Activated CD8-positive, alpha-beta T cell treated with anti-CD3 and anti-CD28 coated beads, Interleukin-2, amount 10 ng/mL, durations not matched to agents 7 days and 5 days (primary cell): ENCODE data around the gene TMEM242. TPM values are rescaled to one million over a fixed set of nuclear protein-coding genes. Genes with fewer than 3 reads are reported as not detected.

Experiments
- ATAC-seq: fragments of 150-1000 bp; cut with Tn5 transposase; one replicate; pipeline ENCODE4 v1.10.0; 2021; ENCODE audit warnings: moderate library complexity
- CTCF ChIA-PET: fragments of 350-600 bp; sonication (Branson Sonifier 250); formaldehyde crosslinking; loops from one replicate; lab custom pipeline; 2021; ENCODE audit warnings: antibody characterized with exemption; lab: Charles Lee
- POLR2A ChIA-PET: fragments of 350-600 bp; sonication (Branson Sonifier 250); formaldehyde crosslinking; loops from one replicate; lab custom pipeline; 2021; ENCODE audit warnings: antibody characterized with exemption; lab: Charles Lee
- DNase-seq: peaks from one replicate; pipeline ENCODE4 v3.0.0-alpha.2; 2020
- H3K27ac Mint-ChIP-seq: one replicate; pipeline ENCODE4 v1.8.0; 2021; ENCODE audit warnings: mild to moderate bottlenecking, mixed read lengths
- H3K27me3 Mint-ChIP-seq: one replicate; pipeline ENCODE4 v1.8.0; 2021; ENCODE audit warnings: low read depth, mixed read lengths
- H3K36me3 Mint-ChIP-seq: one replicate; pipeline ENCODE4 v1.8.0; 2021; ENCODE audit warnings: low read depth, mixed read lengths
- H3K4me1 Mint-ChIP-seq: one replicate; pipeline ENCODE4 v1.8.0; 2021; ENCODE audit warnings: low read depth, mixed read lengths
- H3K4me3 Mint-ChIP-seq: one replicate; pipeline ENCODE4 v1.8.0; 2021; ENCODE audit warnings: mild to moderate bottlenecking, mixed read lengths
- H3K9me3 Mint-ChIP-seq: one replicate; pipeline ENCODE4 v1.8.0; 2022; ENCODE audit warnings: mixed read lengths; ENCODE audit not compliant: insufficient read depth
- total RNA-seq, 2 experiments: library from RNA; stranded (reverse); gene quantifications; one replicate each; pipeline ENCODE4 v1.2.3, GENCODE V29; 2021

Gene TMEM242
- total RNA-seq, 2 experiments from 2014 or later, result 9.1 to 9.5 TPM

- CTCF ChIA-PET, result no interaction called here
- Mint-ChIP-seq H3K27ac (no peak overlapping the region), H3K4me1 (peaks cover 5% of the 10 kb centered on the region), H3K4me3 (no peak overlapping the region), H3K36me3 (no peaks in the 10 kb centered on the region), H3K9me3 (peaks cover 7% of the 10 kb centered on the region), H3K27me3 (peaks cover 15% of the 10 kb centered on the region)
- no peak for DNase-seq
- POLR2A ChIA-PET, result no interaction called here
- ATAC-seq, result no peak
Observed at GRCh38 chr6:157246048-157246630, 77.2 kb downstream of the TMEM242 start.

DNA sequence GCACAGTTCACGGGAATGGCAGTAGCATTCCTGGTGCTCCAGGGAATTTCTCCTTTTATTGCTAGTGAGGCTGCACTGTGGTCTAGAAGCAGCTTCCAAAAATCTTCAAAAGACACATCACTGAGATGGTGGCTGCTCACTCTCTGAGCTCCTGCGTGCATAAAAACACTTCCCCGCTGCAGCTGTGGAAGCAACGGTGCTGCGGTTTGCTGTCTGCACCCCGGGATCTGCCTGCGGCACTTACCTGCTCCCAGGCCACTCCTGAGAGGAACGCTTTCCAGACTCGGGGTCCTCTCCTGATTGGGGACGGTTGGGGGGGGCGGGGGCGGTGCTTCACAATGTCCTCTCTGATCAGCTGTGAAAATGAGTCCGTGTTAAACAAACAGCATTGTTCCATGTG, 77.9 kb downstream of the TMEM242 start:
- ATAC-seq, result no peak
- CTCF ChIA-PET, result no interaction called here
- POLR2A ChIA-PET, result interaction anchor here (0.6 kb wide), 1 partner anchor 9 kb away, joined by 3 read pairs; no protein-coding TSS in a partner anchor
- H3K4me1 Mint-ChIP-seq, result peaks cover 7% of the 10 kb centered on the region
- H3K27me3 Mint-ChIP-seq, result peaks cover 13% of the 10 kb centered on the region
- no peak overlapping the region for H3K27ac Mint-ChIP-seq
- no peak overlapping the region for H3K4me3 Mint-ChIP-seq
- H3K9me3 Mint-ChIP-seq, result peaks cover 7% of the 10 kb centered on the region
- no peaks in the 10 kb centered on the region for H3K36me3 Mint-ChIP-seq
- no peak for DNase-seq

DNA sequence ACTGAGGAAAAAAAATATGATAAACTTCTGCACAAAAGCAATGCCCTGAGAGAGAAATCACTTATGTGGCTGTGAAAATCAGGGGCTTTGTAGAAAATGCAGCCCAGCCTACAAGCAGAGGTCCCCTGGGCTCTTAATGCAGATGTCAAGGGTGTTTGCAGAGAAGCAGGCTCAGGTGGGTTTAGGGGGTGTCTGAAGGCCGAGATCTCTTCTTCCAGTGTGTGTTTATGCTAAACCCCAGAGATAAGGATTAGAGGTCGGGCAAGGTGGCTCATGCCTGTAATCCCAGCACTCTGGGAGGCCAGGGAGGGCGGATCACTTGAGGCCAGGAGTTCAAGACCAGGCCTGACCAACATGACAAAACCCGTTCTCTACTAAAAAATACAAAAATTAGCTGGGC, 78.5 kb downstream of the TMEM242 start:
- Mint-ChIP-seq H3K36me3 (no peaks in the 10 kb centered on the region), H3K27me3 (peaks cover 15% of the 10 kb centered on the region), H3K4me1 (peaks cover 11% of the 10 kb centered on the region), H3K4me3 (no peak overlapping the region), H3K27ac (no peak overlapping the region), H3K9me3 (peaks cover 7% of the 10 kb centered on the region)
- CTCF ChIA-PET, result no interaction called here
- ATAC-seq, result no peak
- no peak for DNase-seq
- POLR2A ChIA-PET, result interaction anchor here (0.7 kb wide), 1 partner anchor 14 kb away, joined by 4 read pairs; no protein-coding TSS in a partner anchor

DNA sequence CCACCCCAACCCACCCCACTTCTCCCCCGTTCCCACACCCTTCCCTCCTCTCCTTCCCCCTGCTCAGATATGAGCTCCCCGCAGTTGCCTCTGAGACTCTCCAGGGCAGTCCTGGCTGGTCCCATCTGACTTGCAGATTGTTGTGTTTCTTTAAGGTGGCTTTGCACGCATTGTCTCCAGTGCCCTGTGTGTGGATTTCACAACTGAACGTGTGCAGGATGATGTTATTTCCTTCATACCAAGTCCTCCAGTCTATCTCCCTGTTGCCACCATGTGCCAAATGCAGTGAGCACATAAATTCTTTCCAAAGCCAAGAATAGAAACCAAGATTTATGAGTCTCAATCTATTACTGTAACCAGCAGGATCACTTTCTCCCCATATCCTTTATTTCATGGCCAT, 79.1 kb downstream of the TMEM242 start:
- Mint-ChIP-seq H3K27me3 (peaks cover 19% of the 10 kb centered on the region), H3K36me3 (no peaks in the 10 kb centered on the region), H3K9me3 (peaks cover 7% of the 10 kb centered on the region), H3K4me1 (peaks cover 11% of the 10 kb centered on the region), H3K27ac (no peak overlapping the region), H3K4me3 (no peak overlapping the region)
- ChIA-PET POLR2A (no interaction called here), CTCF (no interaction called here)
- DNase-seq (no peak), ATAC-seq (no peak)

DNA sequence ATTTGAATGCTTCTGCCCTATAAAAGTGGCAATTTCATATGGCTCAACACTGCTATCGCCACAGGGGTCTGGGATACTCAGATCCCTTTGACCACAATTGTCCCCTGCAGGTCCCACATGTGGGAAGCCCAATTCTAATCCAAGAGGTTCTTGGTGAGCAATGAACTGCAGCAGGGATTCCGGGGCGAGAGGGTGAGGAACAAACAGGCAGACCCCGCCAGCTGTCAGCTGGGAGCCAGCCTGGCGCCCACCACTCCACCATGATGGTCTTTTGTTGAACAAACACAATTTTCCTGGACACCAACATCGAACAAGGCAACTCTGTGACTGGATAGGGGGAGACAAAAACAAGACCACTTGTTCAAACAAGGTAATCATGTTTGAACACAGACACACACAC, 80.5 kb downstream of the TMEM242 start:
- CTCF ChIA-PET, result no interaction called here
- Mint-ChIP-seq H3K27me3 (peaks cover 26% of the 10 kb centered on the region), H3K4me3 (no peak overlapping the region), H3K4me1 (peaks cover 11% of the 10 kb centered on the region), H3K36me3 (no peaks in the 10 kb centered on the region), H3K9me3 (no peaks in the 10 kb centered on the region), H3K27ac (no peak overlapping the region)
- ATAC-seq, result no peak
- POLR2A ChIA-PET, result no interaction called here
- no peak for DNase-seq

GRCh38 chr6:157240960-157241311, 82.4 kb downstream of the TMEM242 start:
- ATAC-seq (no peak), DNase-seq (no peak)
- ChIA-PET POLR2A (no interaction called here), CTCF (no interaction called here)
- Mint-ChIP-seq H3K4me3 (no peak overlapping the region), H3K27ac (no peak overlapping the region), H3K36me3 (no peaks in the 10 kb centered on the region), H3K27me3 (peaks cover 36% of the 10 kb centered on the region), H3K4me1 (peaks cover 16% of the 10 kb centered on the region), H3K9me3 (no peaks in the 10 kb centered on the region)

DNA sequence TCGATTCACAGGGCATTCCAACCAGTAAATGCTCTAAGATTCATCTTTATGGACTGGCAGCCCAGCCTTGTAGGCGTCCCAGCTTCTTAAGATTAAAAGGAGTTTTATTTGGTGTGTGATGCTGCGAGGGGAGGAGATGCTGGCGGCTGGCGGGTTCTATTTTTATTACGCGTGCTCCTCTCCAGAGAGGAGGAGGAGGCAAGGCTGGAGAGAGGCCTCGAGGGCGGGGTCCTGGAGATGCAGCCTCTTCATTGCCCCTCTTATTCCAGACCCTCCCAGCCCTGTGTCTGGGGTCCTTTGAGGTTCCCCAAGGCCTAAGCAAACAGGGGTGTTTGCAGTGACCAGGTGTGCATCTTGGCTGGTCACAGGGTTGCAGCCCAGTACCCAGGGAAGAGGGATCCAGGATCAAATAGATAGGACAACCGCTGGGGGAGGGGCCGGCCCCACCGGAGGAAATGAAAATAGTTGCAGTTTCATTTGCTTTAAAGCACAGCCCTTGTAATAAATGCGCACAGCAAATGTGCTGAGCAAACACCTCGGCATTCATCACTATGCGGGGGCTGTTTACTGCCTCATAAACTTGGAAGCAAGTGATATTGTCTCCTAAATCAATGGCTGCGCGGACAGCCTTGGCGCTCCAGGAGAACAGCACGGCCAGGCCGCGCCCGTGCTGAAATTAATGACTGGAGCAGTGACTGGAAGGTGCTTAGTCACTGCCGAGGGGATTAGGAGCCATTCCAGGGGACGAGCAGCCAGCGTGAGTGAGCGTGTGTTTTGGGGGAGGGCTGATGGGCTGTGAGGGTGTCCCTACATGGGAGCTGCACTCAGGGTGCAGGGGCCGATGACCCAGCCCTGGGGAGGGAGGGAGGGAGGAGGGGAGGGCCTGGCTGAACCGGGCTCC, 83.0 kb downstream of the TMEM242 start:
- peak overlapping the region; percentile 37 for H3K4me3 Mint-ChIP-seq
- POLR2A ChIA-PET, result no interaction called here

DNA sequence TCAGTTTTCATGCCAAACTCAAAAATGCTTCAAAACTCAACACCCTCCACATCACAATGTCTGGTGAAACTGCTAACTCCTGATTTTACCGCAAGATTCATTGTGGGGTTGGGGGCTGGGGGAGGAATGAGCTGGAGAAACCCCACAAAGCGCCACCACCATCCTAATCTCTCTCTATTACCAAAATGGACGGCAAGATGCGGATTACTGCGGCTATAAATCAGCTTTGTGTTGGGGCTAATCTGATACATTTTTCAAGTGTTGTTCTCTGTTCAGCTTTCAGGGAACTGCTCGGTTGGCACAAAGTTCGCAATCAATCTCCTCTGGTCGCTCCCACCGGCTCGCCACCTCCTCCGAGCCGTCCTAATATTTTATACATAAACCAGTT, 83.7 kb downstream of the TMEM242 start:
- Mint-ChIP-seq H3K4me1 (peaks cover 24% of the 10 kb centered on the region), H3K9me3 (no peaks in the 10 kb centered on the region), H3K27ac (no peak overlapping the region), H3K36me3 (no peaks in the 10 kb centered on the region), H3K27me3 (peaks cover 47% of the 10 kb centered on the region), H3K4me3 (no peak overlapping the region)
- POLR2A ChIA-PET, result no interaction called here
- CTCF ChIA-PET, result no interaction called here
- DNase-seq, result no peak
- no peak for ATAC-seq

More for the DNA sequence above, 83.0 kb downstream of the TMEM242 start:
- CTCF ChIA-PET, result no interaction called here
- H3K4me1 Mint-ChIP-seq, result peaks cover 21% of the 10 kb centered on the region
- DNase-seq (no peak), ATAC-seq (no peak)
- no peaks in the 10 kb centered on the region for H3K36me3 Mint-ChIP-seq
- H3K27ac Mint-ChIP-seq, result peak overlapping the region; percentile 66
- no peaks in the 10 kb centered on the region for H3K9me3 Mint-ChIP-seq
- H3K27me3 Mint-ChIP-seq, result peaks cover 42% of the 10 kb centered on the region

Other genes with a start within 250 kb of the TMEM242 start
- gene ZDHHC14, start 57.7 kb upstream of the TMEM242 start, total RNA-seq, result 10 to 100 TPM; 10.7 to 12.1 TPM